CD4-positive, alpha-beta T cell treated with Interleukin-12 subunit alpha and Interleukin-12 subunit beta, for 1 hour (primary cell): Measurements from ENCODE around the gene RIPOR2.

ENCODE experiments used
- DNase-seq: peaks from one replicate; pipeline ENCODE4 v3.0.0-alpha.2; 2020

Gene RIPOR2

GRCh38 chr6:24874776-24875533, 60.8 kb downstream of the RIPOR2 start:
- DNase-seq = no peak

GRCh38 chr6:24874128-24874527, 61.6 kb downstream of the RIPOR2 start:
- DNase-seq = no peak

- DNase-seq = no peak
These were observed 63.0 kb downstream of the RIPOR2 start for GRCh38 chr6:24872779-24873178.

GRCh38 chr6:24868765-24869164, 67.0 kb downstream of the RIPOR2 start:
- DNase-seq = no peak

DNA sequence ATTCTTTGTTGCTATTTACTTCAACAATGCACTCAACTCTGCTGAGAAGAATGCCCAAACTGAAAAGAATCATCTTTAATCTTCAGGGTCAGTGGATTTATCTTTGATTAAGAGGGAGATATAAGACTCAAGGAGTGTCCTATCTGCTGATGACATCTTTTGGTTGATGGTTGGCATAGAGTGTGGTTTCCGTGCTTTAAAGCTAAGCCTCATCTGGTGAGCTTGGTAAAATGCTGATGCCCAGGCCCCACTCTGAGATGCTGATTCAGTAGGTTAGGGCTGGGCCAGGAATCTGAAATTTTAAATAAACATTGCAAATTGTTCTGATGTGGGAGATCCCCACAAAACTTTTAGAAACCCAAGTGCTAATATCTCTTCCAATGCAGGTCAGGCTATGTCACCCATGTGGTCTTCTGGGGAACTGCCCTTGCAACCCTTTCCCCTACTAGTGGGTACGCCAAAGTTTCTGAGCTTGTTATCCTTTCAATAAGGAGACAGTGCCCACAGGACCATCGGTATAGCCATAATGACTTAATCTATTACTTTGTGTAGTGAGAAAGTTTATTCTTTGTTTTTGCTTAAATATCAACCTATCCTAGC, 68.6 kb downstream of the RIPOR2 start:
- DNase-seq = peak; percentile 26

GRCh38 chr6:24865161-24865560, 70.6 kb downstream of the RIPOR2 start:
- no peak for DNase-seq

GRCh38 chr6:24864343-24864742, 71.4 kb downstream of the RIPOR2 start:
- DNase-seq = no peak

GRCh38 chr6:24861934-24862333, 73.8 kb downstream of the RIPOR2 start:
- no peak for DNase-seq

DNA sequence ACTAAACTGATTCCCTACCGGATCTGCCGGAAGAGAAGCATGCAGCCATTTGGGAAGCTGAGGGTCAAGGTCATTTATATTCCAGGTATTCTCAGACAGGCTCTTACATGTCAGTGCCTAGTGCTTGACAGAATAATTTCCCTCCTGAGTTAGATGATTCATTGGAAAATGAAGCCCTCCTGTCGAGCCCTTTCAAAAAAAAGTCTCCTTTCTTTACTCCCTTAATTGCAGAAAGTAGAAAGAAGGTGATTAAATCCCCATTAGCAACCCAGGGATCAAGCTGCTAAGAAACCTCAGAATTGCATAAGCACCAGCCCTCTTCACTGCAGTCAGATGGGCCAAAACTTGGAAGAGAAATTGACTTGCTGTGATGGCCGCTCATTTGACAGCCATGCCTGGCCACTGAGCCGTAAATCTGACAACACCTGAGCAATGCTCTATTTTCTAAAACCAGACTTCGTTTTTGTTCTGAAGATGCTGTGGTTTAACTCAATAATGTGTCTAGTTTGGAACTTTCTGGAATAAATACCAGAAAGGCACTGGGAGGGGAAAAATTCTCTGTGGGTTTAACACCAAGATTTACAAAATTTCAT, 76.1 kb downstream of the RIPOR2 start:
- DNase-seq = no peak

DNA sequence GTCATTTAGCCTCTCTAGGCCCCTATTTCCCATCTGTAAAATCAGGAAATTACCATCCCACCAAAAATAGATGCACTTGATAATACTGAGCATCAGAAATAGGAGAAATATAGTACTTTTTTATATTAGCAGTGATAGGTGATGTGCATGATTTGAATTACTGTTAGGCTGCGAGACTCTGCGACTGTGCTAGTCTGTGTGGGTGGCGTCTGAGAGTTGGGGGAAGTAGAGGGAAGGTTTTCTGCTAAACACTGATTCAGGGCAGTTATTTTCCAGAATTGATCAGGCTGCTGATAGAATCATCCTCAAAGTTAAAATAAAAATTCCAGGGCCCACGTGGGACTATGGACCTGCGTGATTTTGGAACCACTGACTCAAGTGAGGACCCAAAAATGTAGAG, 76.6 kb downstream of the RIPOR2 start:
- DNase-seq = no peak

DNA sequence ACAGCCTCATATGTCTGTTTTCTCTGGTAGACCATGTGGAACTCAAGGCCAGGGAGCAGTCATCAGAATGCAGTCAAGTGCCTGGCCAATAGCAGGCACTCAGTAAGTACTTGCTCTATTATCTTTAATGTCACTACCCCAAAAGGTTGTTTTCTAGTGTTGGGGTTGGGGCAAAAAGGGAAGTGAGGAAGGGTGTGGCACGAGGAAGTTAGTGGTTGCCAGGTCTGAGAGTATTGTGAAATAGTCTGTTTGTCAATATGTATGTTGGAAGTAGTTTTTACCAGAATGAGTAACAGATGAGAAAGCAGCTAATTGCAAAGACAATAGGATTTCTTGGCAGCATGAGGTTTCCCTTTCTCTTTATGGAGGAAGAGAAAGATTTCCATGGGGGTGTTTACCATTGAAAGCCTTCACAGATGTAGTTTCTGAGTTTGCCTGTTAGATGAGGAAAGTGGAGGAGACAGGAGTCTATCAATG, 77.5 kb downstream of the RIPOR2 start:
- DNase-seq = peak; percentile 71

DNA sequence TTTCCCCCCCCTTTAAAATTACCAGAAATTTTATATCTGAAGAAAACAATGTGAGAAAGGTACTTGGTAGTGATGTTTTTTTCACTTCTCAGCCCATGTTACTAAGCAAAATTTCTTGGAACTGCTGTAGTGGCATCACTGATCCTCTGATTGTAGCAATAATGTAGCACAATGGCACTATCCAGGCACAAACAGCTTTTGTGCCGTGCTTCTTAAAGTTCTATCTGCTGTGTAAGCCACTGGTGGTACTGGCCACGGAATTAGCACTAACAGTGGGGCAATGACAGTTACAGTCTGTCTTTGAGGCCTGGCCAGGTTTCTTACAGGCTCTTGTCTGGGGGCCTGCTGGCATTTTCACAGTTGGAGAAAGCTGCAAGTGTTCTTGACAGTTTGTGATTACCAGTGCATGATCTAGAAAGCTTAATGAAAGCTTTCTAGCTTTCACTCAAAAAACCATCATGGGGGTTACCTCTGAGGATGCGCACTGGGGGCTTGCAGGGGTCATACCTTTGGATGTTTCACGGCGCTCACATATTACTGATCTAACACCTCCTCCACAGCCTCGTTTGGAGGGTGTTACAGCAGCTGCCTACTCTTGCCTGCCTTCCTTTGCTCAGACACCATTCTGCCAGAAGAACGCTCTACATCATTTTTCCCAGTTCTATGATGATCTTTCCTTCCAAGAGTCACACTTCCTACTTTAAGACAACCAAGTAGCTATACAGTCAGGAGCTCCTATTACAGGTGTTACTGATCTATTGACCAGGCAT, 78.7 kb downstream of the RIPOR2 start:
- no peak for DNase-seq

DNA sequence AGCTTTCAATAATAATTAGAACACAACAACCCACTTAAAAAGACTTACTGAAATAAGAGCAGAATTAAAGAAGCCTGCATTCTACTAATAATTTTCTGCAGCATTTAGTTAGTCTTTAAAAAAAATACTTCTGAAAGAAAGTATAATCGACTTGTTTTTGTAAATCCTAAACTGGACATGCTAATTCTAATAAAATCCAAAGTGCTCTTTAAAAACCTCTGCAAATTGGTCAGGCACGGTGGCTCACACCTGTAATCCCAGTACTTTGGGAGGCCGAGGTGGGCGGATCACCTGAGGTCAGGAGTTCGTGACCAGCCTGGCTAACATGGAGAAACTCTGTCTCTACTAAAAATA, 79.5 kb downstream of the RIPOR2 start:
- no peak for DNase-seq

- peak; percentile 84 for DNase-seq
These were observed 80.1 kb downstream of the RIPOR2 start for GRCh38 chr6:24855395-24856245.

GRCh38 chr6:24854077-24854666, 81.6 kb downstream of the RIPOR2 start:
- no peak for DNase-seq

DNA sequence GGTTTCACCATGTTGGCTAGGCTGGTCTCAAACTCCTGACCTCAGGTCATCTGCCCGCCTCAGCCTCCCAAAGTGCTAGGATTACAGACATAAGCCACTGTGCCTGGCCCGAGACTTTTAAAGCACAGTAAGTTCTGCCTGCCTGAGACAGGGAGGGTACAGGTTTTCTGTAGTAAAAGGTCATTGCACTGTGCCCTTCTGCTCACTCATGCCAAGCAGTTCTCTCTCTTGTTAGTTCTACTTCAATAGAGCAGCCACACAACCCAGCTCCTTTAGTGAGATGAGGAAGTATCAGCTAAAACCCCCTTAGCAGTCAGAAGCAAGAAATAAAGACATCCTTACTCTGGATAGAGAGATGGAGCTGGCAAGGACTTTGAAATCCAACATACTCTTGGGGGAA, 84.7 kb downstream of the RIPOR2 start:
- DNase-seq = no peak

- no peak for DNase-seq
These were observed 86.0 kb downstream of the RIPOR2 start for GRCh38 chr6:24849713-24850112.

GRCh38 chr6:24848461-24848860, 87.3 kb downstream of the RIPOR2 start:
- DNase-seq = no peak

DNA sequence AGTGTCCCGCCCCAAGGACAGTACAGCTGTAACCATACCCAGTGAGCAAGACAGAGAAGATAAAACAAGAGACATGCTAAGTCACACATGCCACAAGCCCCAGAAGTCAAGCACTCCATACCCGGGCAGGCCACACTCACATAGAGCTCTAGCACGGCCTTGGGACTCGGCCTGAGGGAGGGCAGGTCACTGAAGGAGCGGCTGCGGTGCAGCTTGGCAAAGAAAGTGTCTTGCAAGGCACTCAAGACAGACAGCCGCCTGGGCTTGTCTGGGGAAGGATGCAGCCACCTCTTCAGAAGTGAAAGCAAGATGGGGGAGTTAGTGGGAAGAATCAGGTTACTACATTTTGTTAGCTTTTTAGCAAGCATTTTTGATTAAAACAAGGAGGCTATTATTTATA, 88.4 kb downstream of the RIPOR2 start:
- no peak for DNase-seq

GRCh38 chr6:24845578-24845977, 90.2 kb downstream of the RIPOR2 start:
- no peak for DNase-seq

DNA sequence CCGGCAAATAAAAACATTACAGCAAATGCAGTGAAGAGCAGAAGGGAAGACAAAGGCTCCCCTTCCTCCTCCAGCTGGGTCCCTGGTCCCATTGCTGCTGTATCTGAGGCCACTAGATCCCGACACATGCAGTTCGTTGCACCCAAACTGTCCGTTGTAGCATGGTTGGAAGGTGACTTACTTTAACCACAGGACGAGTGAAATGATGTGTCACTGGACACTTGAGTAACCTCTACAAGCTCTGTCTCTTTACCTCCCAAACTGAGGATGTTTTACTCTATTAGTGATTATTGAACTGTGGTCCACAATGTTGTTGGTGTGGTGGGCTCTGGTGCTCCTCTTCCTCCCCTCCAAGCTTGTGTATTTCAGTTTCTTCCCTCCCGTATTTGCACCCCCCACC, 90.9 kb downstream of the RIPOR2 start:
- no peak for DNase-seq

DNA sequence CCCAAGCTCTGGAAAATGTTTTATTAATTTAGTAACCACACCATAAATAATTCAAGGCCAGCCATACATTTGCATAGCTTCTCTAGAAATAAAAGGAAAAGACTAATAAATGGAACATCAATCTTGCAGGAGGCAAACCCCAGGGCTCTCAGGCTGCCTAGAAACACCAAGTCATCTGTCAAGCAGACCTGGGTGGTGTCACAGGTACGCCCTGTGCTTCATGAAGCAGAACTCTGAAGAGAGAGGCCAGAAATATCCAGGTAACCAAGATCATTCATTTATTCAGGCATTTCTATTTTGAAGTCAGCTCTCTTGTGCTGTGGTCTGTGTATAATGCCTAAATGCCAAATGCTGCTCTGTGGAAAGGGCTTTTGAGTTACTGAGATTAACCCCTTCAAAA, 91.7 kb downstream of the RIPOR2 start:
- no peak for DNase-seq
